ENCODE measurements around the gene IFNAR2.

GRCh38 chr21:33229784-33230544, at the start of gene IFNAR2:
- TF ChIP-seq USF1 (IDR thresholded peaks at IDR 0.05; ENCODE audit: borderline replicate concordance, low read depth) (0 out of 2 replicates have a peak, but pooled peaks have one; percentile 12), CTCF (IDR thresholded peaks at IDR 0.05) (no peak), RAD21 (IDR thresholded peaks at IDR 0.05; ENCODE audit: low read length) (no peak), CHD2 (IDR thresholded peaks at IDR 0.05; ENCODE audit: low read length, partially characterized antibody) (no peak), EP300 (IDR thresholded peaks at IDR 0.05; ENCODE audit: borderline replicate concordance in 1 of 2, low read depth in 1 of 2, low read length in 1 of 2) (no peak), TAF1 (IDR thresholded peaks at IDR 0.05; ENCODE audit: borderline replicate concordance, low read depth, low read length) (no peak), REST (IDR thresholded peaks at IDR 0.05; ENCODE audit: low read depth, low read length) (no peak), EZH2phosphoT487 (IDR thresholded peaks at IDR 0.05; ENCODE audit: borderline replicate concordance, low read depth) (no peak), SMC3 (IDR thresholded peaks at IDR 0.05; ENCODE audit: low read depth, low read length) (no peak), MEF2A (IDR thresholded peaks at IDR 0.05; ENCODE audit: borderline replicate concordance, low read depth) (no peak), POLR2AphosphoS5 (IDR thresholded peaks at IDR 0.05; ENCODE audit: low read depth, low read length) (peak; percentile 61), JUND (IDR thresholded peaks at IDR 0.05) (no peak), FOXM1 (IDR thresholded peaks at IDR 0.05; ENCODE audit: low read depth) (no peak), TEAD4 (IDR thresholded peaks at IDR 0.05; ENCODE audit: borderline replicate concordance, insufficient read depth) (no peak)

Measured in SK-N-SH (cell line).